HG03521 (cell line): ENCODE results near the gene RET.

Source experiments
- ATAC-seq: cut with Tn5 transposase; IDR thresholded peaks from one replicate; pipeline ENCODE4 v1.9.1; 2021; ENCODE audit warnings: mild to moderate bottlenecking, moderate library complexity; ENCODE audit not compliant: unreplicated experiment

The RET gene

DNA sequence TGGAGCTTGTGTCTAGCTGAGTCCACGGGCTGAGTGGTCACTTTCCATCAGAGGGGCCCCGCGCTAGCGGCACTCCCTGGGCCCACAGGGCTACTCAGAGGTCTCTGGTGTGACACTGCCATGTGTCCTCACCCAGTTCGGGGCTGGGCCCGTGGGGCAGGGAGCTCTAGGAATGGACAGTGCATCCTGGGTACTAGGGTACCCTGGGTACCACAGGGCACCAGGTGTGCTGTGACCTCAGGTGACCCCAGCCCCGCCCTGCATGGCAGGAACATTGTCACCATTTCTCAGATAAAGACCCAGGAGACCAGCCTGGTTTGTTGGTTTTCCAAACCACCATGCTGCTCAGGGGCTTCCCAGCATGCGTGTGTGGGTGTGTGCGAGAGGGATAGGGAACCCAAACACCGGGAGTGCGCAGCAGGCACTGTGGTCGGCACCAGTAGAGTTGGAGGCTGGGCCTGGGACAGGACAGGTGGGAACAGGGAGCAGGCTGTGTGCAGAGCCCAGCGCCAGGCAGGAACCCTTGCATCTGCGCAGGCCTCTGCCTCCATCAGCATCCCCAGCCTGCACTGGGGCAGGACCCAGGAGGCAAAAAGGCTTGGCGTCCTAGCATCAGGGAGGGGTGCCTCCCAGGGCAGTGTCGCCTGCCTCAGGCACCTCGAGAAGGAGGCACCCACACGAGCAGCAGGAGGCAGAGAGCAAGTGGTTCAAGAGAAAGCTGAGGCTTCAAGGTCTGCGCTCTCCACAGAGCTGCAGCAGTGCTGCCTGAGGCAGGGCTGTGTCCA is 42.0 kb downstream of the RET start:
- ATAC-seq, result no peak

GRCh38 chr10:43119416-43120115 is 42.7 kb downstream of the RET start:
- ATAC-seq, result no peak

- peak; percentile 8 for ATAC-seq
These were observed 43.5 kb downstream of the RET start for GRCh38 chr10:43120116-43120928.

- ATAC-seq, result peak; percentile 66
These were observed 44.1 kb downstream of the RET start for GRCh38 chr10:43120929-43121314.

DNA sequence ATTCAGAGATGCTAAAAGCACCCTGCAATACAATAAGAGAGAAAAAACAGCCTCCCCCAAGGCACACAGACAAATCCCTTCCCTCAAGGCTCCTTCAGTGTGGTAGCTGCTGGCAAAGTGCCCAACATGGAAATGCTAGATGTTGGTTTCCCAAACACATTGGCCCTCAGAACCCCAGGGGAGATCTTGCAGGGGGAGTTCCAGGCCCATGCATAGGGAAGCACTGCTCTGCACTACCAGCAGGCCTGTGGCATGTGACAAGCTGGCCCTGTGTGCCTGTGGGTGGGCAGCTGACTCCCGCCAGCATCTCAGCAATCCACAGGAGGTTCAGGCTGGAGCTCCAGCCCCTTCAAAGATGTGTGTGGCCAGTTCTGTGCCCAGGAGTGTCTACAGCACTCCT is 44.6 kb downstream of the RET start:
- no peak for ATAC-seq

DNA sequence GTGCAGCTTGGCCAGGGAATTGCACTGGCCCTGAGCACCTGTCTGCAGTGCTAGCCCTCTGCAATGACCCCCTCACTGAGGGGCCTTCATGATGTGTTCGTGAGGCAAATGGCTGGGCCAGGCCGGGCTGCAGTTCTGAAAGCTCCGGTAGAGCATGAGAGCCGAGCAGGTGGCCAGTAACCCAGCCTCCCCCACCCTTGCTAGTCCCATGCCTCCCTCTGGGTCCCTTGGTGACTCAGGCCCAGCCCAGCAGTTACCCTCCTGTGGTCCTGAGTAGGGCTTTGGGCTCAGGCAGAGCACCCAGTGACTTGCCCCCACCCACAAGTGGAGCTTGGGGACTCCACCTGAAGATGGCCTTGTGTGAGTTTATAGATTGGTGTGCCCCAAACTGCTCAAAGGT is 45.2 kb downstream of the RET start:
- no peak for ATAC-seq

GRCh38 chr10:43122826-43123225 is 46.0 kb downstream of the RET start:
- no peak for ATAC-seq

DNA sequence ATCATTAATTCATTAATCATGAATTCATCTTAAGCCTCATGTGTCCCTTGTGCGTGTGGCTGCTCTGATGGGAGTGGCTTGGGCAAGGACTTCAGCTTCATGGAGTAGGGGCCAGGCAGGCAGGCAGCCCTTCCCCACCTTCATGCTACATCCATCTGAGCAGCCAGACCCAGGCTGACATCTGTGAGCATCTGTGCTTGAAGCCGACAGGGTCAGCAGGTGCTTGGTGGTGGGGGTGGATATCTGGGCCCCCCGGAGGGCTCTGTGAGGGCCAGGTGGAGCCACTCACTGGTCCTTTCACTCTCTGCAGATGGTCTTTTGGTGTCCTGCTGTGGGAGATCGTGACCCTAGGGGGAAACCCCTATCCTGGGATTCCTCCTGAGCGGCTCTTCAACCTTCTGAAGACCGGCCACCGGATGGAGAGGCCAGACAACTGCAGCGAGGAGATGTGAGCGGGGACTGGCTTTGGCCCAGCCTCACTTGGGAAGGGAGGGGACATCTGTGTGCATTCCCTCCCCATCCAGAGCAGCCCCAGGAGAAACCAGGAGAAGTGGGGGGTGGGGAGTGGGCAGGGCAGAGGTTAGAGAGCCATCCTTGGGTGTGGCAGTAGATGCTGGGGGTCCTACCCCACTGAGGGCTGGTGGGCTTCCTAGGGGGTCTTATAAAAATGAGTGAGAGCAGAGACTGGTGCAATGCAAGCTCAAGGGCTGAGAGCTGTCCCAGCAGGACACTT is 46.7 kb downstream of the RET start:
- ATAC-seq, result no peak

DNA sequence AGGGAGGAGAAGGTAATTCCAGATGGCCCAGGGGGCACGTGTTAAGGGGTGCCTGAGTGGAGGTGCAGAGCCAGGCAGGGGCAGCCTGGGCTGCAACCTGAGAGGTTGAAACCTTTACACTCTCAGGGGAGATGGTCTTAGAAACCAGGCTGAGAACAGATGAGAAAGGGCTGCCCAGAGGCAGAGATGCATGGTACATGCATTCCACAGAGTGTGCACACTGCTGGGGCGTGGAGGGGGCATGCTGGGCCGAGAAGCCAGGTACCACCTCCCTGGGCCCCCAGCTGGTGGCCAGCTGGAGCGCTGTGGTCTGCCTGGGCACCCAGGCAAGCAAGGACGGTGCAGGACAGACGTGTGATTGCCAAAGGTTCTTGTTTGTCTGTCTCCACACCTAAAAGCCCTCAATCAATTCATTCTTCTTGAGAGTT is 47.2 kb downstream of the RET start:
- no peak for ATAC-seq

GRCh38 chr10:43124574-43125273 is 47.9 kb downstream of the RET start:
- no peak for ATAC-seq

GRCh38 chr10:43125274-43125845 is 48.5 kb downstream of the RET start:
- ATAC-seq, result no peak

- no peak for ATAC-seq
These were observed 49.2 kb downstream of the RET start for GRCh38 chr10:43125881-43126731.

DNA sequence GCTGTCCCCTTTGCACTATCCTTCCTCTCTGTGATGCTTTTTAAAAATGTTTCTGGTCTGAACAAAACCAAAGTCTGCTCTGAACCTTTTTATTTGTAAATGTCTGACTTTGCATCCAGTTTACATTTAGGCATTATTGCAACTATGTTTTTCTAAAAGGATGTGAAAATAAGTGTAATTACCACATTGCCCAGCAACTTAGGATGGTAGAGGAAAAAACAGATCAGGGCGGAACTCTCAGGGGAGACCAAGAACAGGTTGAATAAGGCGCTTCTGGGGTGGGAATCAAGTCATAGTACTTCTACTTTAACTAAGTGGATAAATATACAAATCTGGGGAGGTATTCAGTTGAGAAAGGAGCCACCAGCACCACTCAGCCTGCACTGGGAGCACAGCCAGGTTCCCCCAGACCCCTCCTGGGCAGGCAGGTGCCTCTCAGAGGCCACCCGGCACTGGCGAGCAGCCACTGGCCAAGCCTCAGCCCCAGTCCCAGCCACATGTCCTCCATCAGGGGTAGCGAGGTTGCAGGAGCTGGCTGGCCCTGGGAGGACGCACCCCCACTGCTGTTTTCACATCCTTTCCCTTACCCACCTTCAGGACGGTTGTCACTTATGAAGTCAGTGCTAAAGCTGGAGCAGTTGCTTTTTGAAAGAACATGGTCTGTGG is 50.0 kb downstream of the RET start:
- no peak for ATAC-seq

DNA sequence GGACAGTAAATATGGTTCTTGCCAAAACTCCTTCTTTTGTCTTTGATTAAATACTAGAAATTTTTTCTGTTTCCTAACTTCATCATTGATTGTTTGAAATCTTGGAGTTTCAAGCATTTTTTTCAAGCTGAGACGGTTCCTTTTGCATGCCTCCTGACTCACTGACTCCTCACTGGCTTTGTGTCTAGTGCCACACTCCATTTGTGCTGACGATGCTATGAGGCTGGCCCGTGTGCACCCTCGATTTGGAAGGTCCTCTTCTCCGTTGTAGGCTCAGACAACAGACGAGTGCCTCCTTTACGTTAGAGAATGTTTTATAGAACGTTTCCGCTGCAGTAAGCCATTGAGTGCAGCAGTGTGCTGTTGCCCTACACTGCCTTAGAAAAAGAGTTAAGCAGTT is 50.6 kb downstream of the RET start:
- no peak for ATAC-seq

- no peak for ATAC-seq
These were observed 51.5 kb downstream of the RET start for GRCh38 chr10:43128331-43128730.

DNA sequence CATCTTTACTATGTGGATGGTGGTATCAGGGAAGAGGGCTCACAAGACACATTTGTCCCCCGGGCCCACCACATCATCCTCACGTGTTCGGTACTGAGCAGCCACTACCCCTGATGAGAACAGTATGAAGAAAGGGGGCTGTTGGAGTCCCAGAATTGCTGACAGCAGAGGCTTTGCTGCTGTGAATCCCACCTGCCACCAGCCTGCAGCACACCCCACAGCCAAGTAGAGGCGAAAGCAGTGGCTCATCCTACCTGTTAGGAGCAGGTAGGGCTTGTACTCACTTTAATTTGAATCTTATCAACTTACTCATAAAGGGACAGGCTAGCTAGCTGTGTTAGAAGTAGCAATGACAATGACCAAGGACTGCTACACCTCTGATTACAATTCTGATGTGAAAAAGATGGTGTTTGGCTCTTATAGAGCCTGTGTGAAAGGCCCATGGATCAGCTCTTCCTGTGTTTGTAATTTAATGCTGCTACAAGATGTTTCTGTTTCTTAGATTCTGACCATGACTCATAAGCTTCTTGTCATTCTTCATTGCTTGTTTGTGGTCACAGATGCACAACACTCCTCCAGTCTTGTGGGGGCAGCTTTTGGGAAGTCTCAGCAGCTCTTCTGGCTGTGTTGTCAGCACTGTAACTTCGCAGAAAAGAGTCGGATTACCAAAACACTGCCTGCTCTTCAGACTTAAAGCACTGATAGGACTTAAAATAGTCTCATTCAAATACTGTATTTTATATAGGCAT is 52.3 kb downstream of the RET start:
- peak; percentile 53 for ATAC-seq

DNA sequence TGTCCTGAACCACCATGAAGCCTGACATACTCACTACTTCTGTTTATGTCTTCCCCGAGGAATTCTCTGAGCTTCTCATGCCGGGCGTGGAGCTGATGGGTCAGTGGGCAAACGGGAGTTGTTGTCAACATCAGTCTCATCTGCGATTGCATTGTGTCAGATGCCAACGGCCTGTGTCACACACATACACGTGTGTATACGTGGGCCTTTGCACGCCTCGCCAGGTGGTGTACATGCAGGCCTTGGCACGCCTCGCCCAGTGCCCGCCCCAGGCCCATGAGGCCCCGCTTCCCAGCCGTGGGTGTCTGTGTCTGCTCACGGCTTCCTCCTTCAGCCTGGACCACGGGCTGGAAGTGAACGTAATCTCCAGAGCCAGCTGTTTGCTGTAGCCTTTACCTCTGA is 53.9 kb downstream of the RET start:
- ATAC-seq, result no peak

- ATAC-seq, result no peak
These were observed 54.4 kb downstream of the RET start for GRCh38 chr10:43131256-43131655.
